SJSA1 (cell line): Measurements from ENCODE around the gene C6orf132. TPM values are rescaled to one million over a fixed set of nuclear protein-coding genes. Genes with fewer than 3 reads are reported as not detected.

ENCODE experiments used
- DNase-seq, 2 experiments: peaks; one replicate each; pipeline ENCODE4 v3.0.0-alpha.2; 2015 to 2020; ENCODE audit warnings: low spot score in 2 of 2, low read depth in 1 of 2
- H3K27ac ChIP-seq: fragments of 250-450 bp; sonication (Bioruptor Pico); 2 replicates; pipeline ENCODE4 v1.5.1; 2020; ENCODE audit warnings: mild to moderate bottlenecking, moderate library complexity
- H3K27me3 ChIP-seq: fragments of 250-450 bp; sonication (Bioruptor Pico); replicated peaks from 2 replicates; pipeline ENCODE4 v1.5.1; 2020; ENCODE audit warnings: mild to moderate bottlenecking, moderate library complexity
- H3K36me3 ChIP-seq: fragments of 250-450 bp; sonication (Bioruptor Pico); 2 replicates; pipeline ENCODE4 v1.5.1; 2020; ENCODE audit warnings: mild to moderate bottlenecking
- H3K4me1 ChIP-seq: fragments of 250-450 bp; sonication (Bioruptor Pico); replicated peaks from 2 replicates; pipeline ENCODE4 v1.6.1; 2021; ENCODE audit warnings: mild to moderate bottlenecking
- H3K4me3 ChIP-seq: fragments of 250-450 bp; sonication (Bioruptor Pico); 2 replicates; pipeline ENCODE4 v1.5.1; 2020; ENCODE audit warnings: mild to moderate bottlenecking
- H3K9me3 ChIP-seq: fragments of 250-450 bp; sonication (Bioruptor Pico); replicated peaks from 2 replicates; pipeline ENCODE4 v1.5.1; 2020; ENCODE audit warnings: mild to moderate bottlenecking
- total RNA-seq: library from RNA; depleted of rRNA; stranded (reverse); fragments of >200 nt; shearing (Covaris generic); gene quantifications from 2 replicates; pipeline ENCODE4 v1.2.3, GENCODE V29; 2014

Gene C6orf132
- total RNA-seq, 1 experiment from 2014 or later, result not detected

- Histone ChIP-seq H3K27ac (no peak overlapping the region), H3K4me1 (peaks cover 15% of the 10 kb centered on the region), H3K27me3 (no peaks in the 10 kb centered on the region), H3K9me3 (no peaks in the 10 kb centered on the region), H3K4me3 (no peak overlapping the region), H3K36me3 (no peaks in the 10 kb centered on the region)
- DNase-seq, result no peak
Observed at GRCh38 chr6:42101186-42101657, 41.2 kb downstream of the C6orf132 start.

GRCh38 chr6:42100029-42100901 is 42.2 kb downstream of the C6orf132 start:
- H3K4me3 ChIP-seq, result no peak overlapping the region
- peak in 1 of 2 experiments; percentile 50 for DNase-seq
- no peaks in the 10 kb centered on the region for H3K9me3 ChIP-seq
- peak overlapping the region; percentile 51 for H3K27ac ChIP-seq
- H3K36me3 ChIP-seq, result no peaks in the 10 kb centered on the region
- H3K27me3 ChIP-seq, result no peaks in the 10 kb centered on the region
- H3K4me1 ChIP-seq, result peaks cover 15% of the 10 kb centered on the region

GRCh38 chr6:42099340-42100028 is 42.9 kb downstream of the C6orf132 start:
- Histone ChIP-seq H3K4me3 (no peak overlapping the region), H3K4me1 (peaks cover 15% of the 10 kb centered on the region), H3K36me3 (no peaks in the 10 kb centered on the region), H3K9me3 (no peaks in the 10 kb centered on the region), H3K27me3 (no peaks in the 10 kb centered on the region), H3K27ac (peak overlapping the region; percentile 51)
- DNase-seq, result peak in 1 of 2 experiments; percentile 16

- no peak for DNase-seq
- no peak overlapping the region for H3K4me3 ChIP-seq
Observed at GRCh38 chr6:42095776-42096541, 46.5 kb downstream of the C6orf132 start.

GRCh38 chr6:42095094-42095493 is 47.3 kb downstream of the C6orf132 start:
- no peaks in the 10 kb centered on the region for H3K36me3 ChIP-seq

More at GRCh38 chr6:42095776-42096541, 46.5 kb downstream of the C6orf132 start:
- H3K27ac ChIP-seq, result no peak overlapping the region
- H3K4me1 ChIP-seq, result peaks cover 15% of the 10 kb centered on the region
- no peaks in the 10 kb centered on the region for H3K27me3 ChIP-seq
- no peaks in the 10 kb centered on the region for H3K36me3 ChIP-seq
- no peaks in the 10 kb centered on the region for H3K9me3 ChIP-seq

GRCh38 chr6:42093582-42094329 is 48.7 kb downstream of the C6orf132 start:
- no peaks in the 10 kb centered on the region for H3K9me3 ChIP-seq
- no peaks in the 10 kb centered on the region for H3K4me1 ChIP-seq
- H3K27me3 ChIP-seq, result no peaks in the 10 kb centered on the region
- H3K4me3 ChIP-seq, result no peak overlapping the region
- no peak overlapping the region for H3K27ac ChIP-seq
- no peaks in the 10 kb centered on the region for H3K36me3 ChIP-seq
- DNase-seq, result no peak

More at GRCh38 chr6:42095094-42095493, 47.3 kb downstream of the C6orf132 start:
- Histone ChIP-seq H3K27me3 (no peaks in the 10 kb centered on the region), H3K4me1 (peaks cover 8% of the 10 kb centered on the region), H3K9me3 (no peaks in the 10 kb centered on the region), H3K4me3 (no peak overlapping the region), H3K27ac (no peak overlapping the region)
- no peak for DNase-seq

- Histone ChIP-seq H3K27ac (no peak overlapping the region), H3K9me3 (no peaks in the 10 kb centered on the region), H3K4me3 (no peak overlapping the region), H3K4me1 (peaks cover 5% of the 10 kb centered on the region), H3K36me3 (no peaks in the 10 kb centered on the region), H3K27me3 (no peaks in the 10 kb centered on the region)
- DNase-seq, result no peak
Observed at GRCh38 chr6:42091718-42092023, 50.7 kb downstream of the C6orf132 start.

- Histone ChIP-seq H3K36me3 (no peaks in the 10 kb centered on the region), H3K27me3 (no peaks in the 10 kb centered on the region), H3K9me3 (no peaks in the 10 kb centered on the region), H3K4me1 (peaks cover 5% of the 10 kb centered on the region), H3K27ac (no peak overlapping the region), H3K4me3 (no peak overlapping the region)
- DNase-seq, result no peak
Observed at GRCh38 chr6:42090819-42091717, 51.4 kb downstream of the C6orf132 start.

- no peaks in the 10 kb centered on the region for H3K27me3 ChIP-seq
- no peak overlapping the region for H3K27ac ChIP-seq
- H3K4me1 ChIP-seq, result peaks cover 5% of the 10 kb centered on the region
- H3K9me3 ChIP-seq, result no peaks in the 10 kb centered on the region
- H3K4me3 ChIP-seq, result no peak overlapping the region
- H3K36me3 ChIP-seq, result no peaks in the 10 kb centered on the region
- peak in 1 of 2 experiments; percentile 51 for DNase-seq
Observed at GRCh38 chr6:42088101-42088591, 54.3 kb downstream of the C6orf132 start.

GRCh38 chr6:42086046-42087035 is 56.1 kb downstream of the C6orf132 start:
- no peak for DNase-seq
- Histone ChIP-seq H3K4me1 (peaks cover 5% of the 10 kb centered on the region), H3K9me3 (no peaks in the 10 kb centered on the region), H3K4me3 (no peak overlapping the region), H3K36me3 (no peaks in the 10 kb centered on the region), H3K27ac (no peak overlapping the region), H3K27me3 (no peaks in the 10 kb centered on the region)

- no peaks in the 10 kb centered on the region; the same call in 1 of the 2 replicates for H3K36me3 ChIP-seq
- no peaks in the 10 kb centered on the region for H3K9me3 ChIP-seq
- H3K27me3 ChIP-seq, result no peaks in the 10 kb centered on the region
- peaks cover 5% of the 10 kb centered on the region for H3K4me1 ChIP-seq
- H3K4me3 ChIP-seq, result no peak overlapping the region
- DNase-seq, result no peak
- H3K27ac ChIP-seq, result no peak overlapping the region
Observed at GRCh38 chr6:42084889-42085288, 57.5 kb downstream of the C6orf132 start.
